EH (cell line): Measurements from ENCODE around the gene VPS37B.

ENCODE experiments used
- DNase-seq: peaks from one replicate; pipeline ENCODE4 v3.0.0-alpha.2; 2015; ENCODE audit warnings: low read depth

Gene VPS37B

GRCh38 chr12:122851820-122852219 lies 44.1 kb downstream of the VPS37B start:
- peak; percentile 91 for DNase-seq

GRCh38 chr12:122850695-122851350 lies 45.1 kb downstream of the VPS37B start:
- peak; percentile 65 for DNase-seq

GRCh38 chr12:122850048-122850445 lies 45.9 kb downstream of the VPS37B start:
- no peak for DNase-seq

GRCh38 chr12:122849352-122850047 lies 46.4 kb downstream of the VPS37B start:
- no peak for DNase-seq

GRCh38 chr12:122848471-122849351 lies 47.2 kb downstream of the VPS37B start:
- DNase-seq = no peak

- no peak for DNase-seq
Observed at GRCh38 chr12:122847921-122848421, 48.0 kb downstream of the VPS37B start.

GRCh38 chr12:122847516-122847836 lies 48.4 kb downstream of the VPS37B start:
- DNase-seq = no peak

- DNase-seq = no peak
Observed at GRCh38 chr12:122846622-122847515, 49.1 kb downstream of the VPS37B start.

- no peak for DNase-seq
Observed at GRCh38 chr12:122845865-122846621, 49.9 kb downstream of the VPS37B start.

- no peak for DNase-seq
Observed at GRCh38 chr12:122845041-122845864, 50.7 kb downstream of the VPS37B start.

GRCh38 chr12:122844366-122844971 lies 51.5 kb downstream of the VPS37B start:
- no peak for DNase-seq

- DNase-seq = no peak
Observed at GRCh38 chr12:122843455-122843854, 52.5 kb downstream of the VPS37B start.

- DNase-seq = peak; percentile 59
Observed at GRCh38 chr12:122842505-122843405, 53.2 kb downstream of the VPS37B start.

GRCh38 chr12:122841544-122842321 lies 54.2 kb downstream of the VPS37B start:
- peak; percentile 90 for DNase-seq

- DNase-seq = no peak
Observed at GRCh38 chr12:122840580-122841513, 55.1 kb downstream of the VPS37B start.

GRCh38 chr12:122839907-122840554 lies 55.9 kb downstream of the VPS37B start:
- DNase-seq = no peak
